Activated CD8-positive, alpha-beta memory T cell treated with anti-CD3 and anti-CD28 coated beads, Interleukin-2, amount 50 U/mL, for 1 hour (primary cell): ENCODE data around the gene UMAD1.

Experiments used
- DNase-seq: peaks from one replicate; pipeline ENCODE4 v3.0.0-alpha.2; 2020; ENCODE audit errors: extremely low read depth

The UMAD1 gene

DNA sequence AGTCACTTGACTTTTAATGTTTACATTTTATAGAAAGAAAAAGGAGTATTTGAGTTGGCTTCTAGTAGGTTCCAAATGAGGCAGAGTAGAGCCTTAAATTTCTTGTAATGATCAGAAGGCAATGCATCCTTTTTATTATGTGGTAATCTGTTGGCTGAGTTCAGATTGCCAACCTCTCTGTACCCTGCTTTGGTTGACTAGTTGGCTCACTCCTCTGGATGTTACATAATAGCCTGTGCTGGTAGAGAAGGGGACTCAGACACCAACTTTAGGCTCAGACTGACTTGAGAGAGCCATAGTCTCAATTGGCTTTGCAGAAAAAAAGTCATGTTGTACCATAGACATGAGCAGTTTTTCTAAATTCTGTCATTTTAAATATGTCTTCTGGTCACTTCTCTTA, 281.3 kb downstream of the UMAD1 start:
- no peak for DNase-seq

DNA sequence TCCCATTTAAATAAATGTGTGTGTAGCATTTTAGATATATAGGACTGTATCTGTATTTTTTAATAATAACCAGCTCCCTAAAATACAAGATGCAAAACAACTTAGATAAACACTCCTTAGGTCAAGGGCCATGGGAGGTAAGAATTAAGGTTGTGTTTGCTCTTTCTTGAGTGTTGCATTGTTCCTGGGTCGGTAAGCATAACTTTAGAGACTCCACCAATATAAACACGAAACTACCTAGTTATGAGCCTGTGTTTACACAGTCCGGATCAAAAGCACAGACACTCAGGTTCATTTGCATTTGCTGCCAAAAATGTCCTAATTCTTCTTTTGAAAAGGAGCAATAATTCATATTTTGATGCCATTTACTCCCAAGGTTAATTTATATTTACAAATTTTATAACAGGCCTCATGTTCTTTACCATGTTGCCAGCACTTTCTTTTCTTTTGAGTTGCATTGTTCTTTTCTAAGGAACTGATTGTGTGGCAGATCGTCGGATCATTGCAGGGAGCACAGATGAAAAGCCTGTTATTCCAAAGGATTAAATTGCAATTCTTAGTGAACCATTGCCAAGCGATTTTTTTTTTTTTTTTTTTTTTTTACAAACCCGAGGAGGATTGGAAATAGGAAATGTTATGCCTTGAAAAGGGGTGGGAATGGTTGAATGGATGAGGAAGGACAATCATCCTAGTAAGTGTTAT, 282.3 kb downstream of the UMAD1 start:
- no peak for DNase-seq

- DNase-seq, result no peak
Measured at GRCh38 chr7:7923818-7924217, 283.3 kb downstream of the UMAD1 start.

GRCh38 chr7:7924303-7924702, 283.8 kb downstream of the UMAD1 start:
- DNase-seq, result no peak
